NCI-H69 (cell line): ENCODE data around the gene RIBC1.
"Not testable (repeated sequence)": the region's sequence is repeated elsewhere in the genome, so short reads cannot be mapped to it uniquely, and the experiment has no call there.

Experiments used
- DNase-seq: peaks from one replicate; lab custom pipeline; 2025; lab: John Stamatoyannopoulos, UW

RIBC1 gene

DNA sequence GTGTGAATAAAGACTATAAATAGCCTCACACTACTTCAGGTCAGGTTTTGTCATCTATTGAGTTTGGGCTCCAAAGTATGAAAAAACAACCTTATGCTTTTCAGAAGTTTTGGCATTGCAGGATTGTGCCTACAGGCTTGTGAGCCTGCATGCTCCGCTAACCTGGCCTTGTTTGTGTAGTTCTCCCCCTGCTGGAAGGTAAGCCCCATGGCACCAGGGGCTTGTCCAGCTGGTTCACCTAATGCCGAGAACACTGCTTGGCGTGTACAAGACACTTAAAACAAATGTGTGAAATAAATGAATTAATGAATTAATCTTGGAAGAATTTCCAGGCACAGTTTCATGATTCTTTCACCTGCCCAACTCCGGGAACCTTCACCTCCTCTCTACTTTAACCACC is 13.3 kb downstream of the RIBC1 start:
- peak; percentile 78 for DNase-seq

- DNase-seq = no peak
Measured at GRCh38 chrX:53437206-53437605, 14.5 kb downstream of the RIBC1 start.

DNA sequence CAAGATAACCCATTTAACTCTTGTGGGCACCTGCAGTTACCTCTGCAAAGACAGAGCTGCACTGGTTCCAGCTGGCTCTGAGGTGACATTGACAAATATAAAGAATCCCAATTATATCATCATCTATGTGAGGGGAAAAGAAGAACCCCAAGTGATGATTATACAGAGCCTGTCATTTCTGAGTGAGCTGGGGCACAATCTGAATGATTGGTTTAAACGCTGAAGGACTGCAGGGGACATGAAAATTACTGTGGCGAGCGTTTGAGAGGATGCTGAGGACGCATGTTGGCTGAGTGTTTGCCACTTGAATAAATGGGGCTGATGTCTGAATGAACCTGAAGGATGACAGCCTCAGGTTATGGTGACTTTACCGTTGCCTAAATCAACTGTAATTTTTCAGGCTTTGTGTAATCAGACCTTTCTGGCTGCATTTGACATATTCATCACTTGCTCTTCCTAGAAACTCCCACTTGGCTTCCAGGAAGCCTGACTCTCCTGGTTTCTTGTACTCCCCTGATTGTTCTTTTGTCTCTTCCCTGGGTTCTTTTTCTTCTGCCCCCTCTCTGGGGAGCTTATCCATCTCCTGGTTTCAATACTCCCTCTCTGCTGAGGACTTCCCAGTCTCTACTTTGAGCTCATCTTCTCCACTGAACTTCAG is 15.6 kb downstream of the RIBC1 start:
- DNase-seq = peak; percentile 27

DNA sequence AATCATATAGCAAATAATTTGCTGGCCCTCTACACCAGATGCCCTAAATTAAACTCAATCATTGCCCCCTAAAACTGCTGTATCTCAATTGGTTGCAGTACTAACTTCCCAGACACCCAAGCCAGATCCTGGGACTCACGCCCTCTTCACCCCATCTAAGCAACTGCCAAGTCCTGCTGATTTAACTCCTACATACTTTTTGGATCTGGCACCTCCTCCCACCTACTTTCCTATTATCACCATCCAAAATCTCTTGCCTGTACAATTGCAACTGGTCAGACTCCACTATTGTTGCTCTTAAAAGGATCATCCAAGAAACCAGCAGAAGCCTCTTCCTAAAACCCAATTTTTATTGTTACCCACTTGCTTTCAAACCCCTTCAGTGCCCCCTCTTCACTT is 16.2 kb downstream of the RIBC1 start:
- no peak for DNase-seq

DNA sequence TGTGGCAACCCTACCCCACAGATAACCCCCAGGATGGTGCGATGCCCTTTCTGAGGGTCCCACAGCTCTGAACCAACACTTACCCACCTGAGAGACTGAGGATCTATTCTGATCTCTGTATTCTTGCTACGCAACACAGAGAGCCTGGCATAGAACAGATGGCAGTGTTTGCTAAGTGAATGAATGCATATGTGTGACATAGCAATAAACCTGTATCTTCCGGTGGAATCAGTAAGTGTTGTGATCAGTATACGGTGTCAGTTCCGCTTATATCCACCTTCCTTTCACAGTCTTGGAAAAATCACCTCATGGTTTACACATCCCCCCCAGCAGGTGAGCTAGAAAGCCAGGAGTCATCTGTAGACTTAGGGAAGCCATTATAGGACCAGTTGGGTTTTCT is 17.4 kb downstream of the RIBC1 start:
- peak; percentile 90 for DNase-seq

DNA sequence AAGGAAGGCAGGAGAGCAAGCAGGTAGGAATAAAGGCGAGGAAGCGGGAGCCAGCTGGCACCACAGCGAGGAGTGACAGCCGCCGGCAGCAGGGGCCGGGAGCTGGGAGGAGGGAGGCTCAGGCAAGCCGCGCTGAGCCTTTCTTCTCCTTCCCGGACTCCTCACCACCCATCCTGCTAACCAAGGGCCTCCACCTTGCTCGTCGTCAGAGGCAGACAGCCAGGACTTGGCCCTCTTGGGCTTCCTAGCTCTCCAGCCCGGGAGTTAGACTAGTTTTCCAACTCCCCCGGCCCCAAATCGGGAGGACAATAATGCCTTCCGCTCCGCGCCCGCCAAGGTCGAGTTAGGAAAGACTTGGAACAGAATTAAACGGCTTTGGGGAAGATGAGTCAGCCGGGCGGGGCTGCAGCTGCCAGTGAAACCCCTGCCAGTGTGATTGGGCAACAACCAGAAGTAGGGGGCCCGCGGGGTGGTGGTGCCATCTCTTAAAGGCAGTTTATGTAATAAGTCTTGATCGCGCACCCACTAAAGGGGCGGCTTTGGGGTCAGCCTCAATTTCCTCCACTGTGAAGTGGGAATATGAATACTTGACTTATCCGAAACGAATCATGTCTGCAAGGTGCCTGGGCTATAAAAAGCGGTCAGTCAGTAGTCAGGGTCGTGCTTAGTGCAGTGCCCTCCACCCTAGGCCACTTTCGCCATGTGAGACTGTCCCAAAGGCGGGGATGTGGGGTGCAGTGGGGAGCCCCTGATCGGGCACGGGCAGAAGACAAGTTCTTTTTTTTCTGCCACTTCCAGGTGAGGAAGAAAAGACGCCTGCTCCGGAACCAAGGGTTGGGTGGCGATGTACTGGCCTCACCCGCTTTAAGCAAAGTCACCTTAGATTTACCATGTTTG is 18.2 kb downstream of the RIBC1 start:
- peak; percentile 78 for DNase-seq

DNA sequence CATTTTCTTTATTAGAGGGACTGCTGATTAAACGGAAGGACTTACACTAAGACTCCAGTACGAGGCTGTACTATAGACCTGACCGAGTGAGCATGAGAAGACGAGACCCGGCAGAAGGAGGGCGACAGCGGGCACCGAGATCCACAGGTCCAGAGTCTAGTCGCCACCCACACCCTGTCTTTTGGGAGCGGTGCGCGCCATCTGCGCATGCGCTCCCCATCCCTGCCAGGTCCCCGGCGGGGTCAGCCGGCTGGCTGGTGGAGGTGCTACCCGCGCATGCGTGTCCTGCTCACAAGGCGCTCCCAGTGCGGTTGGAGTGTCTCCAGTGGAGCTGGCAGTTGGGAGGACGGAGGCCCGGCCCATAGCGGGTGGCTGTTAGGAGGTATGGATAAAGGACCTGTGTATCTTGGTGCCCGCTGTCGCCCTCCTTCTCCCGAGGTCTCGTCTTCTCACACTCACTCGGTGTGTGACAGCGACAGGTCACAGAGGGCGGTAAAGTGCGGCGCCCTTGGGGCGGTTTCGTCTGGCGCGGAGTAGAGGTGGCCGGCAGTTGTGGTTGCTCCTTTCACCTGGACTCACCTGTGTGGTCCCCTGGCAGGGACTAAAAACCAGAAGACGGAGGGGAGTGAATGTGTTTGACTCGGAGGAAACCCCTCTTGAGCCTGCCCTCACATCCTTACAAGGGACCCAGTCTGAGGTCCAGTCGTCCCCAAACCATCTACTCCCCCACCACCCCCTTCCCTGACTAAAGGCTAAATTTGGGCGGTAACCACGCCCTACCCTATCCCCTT is 19.1 kb downstream of the RIBC1 start:
- peak; percentile 93 for DNase-seq

GRCh38 chrX:53442322-53442631 is 19.6 kb downstream of the RIBC1 start:
- DNase-seq = no peak

DNA sequence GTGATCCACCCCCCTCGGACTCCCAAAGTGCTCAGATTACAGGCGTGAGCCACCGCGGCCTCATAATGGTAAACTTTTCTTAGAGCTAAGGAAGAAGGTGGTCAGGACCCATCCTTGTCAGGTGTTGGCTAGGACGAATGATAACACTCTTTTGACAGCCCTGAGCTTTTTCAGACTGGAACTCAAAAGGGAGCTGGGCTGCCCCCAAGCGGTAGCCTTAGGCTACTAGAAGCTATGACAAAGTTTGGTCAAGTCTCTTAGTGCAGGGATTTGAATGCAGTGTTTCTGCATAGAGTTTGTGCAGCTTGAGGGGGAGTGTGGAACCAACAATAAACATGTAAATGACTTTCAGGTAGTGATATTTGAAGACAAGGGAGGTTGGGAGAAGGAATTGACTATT is 23.3 kb downstream of the RIBC1 start:
- peak; percentile 63 for DNase-seq

DNA sequence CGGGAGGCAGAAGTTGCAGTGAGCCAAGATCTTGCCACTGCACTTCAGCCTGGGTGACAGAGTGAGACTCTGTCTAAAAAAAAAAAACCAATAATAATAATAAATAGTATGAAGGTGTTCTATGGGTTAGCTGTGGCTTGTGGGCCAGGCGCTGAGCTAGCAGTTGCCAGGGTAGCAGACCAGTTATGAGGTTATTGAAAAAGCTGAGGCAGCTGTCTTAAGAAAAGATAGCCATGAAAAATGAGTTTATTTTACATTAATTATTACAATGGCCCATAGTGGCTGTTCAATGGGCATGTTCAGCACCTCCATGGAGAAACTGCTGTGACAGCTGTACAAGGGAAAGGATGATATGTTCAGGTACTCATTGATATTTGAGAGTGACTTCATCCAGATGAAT is 24.8 kb downstream of the RIBC1 start:
- DNase-seq = no peak

DNA sequence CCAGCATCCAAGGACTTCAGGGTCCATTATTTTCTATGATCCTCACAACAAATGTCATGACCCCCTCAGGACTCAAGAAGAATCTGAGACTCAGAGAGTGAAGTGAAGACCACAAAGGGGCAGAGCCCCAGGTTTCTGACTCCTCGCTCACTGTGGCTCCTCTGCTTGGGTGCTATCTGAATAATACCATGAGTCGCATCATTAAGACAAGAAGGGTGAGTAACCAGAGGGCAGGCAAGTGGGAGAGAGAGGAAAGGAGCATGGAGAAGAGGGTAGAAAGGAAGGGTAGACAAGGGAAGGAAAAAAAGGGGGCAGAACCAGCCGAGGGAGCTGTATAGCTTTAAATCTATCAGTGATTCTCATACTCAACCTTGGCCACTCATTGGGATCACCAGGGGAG is 27.0 kb downstream of the RIBC1 start:
- no peak for DNase-seq

DNA sequence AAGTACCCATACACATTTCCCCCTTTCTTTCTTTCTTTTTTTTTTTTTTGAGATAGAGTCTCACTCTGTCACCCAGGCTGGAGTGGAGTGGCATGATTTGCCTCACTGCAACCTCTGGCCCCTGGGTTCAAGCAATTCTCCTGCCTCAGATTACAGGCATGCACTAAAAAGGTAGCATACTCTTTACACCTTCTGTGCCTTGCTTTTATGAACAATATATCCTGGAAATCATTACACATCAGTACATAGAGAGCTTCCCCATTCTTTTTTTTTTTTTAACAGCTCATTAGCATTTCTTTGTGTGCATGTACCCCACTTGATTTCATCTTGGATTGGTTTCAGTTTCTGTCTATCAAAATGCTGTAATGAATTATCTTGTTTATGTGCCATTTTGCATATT is 30.1 kb downstream of the RIBC1 start:
- DNase-seq = no peak

GRCh38 chrX:53456254-53456653 is 33.6 kb downstream of the RIBC1 start:
- DNase-seq = no peak

DNA sequence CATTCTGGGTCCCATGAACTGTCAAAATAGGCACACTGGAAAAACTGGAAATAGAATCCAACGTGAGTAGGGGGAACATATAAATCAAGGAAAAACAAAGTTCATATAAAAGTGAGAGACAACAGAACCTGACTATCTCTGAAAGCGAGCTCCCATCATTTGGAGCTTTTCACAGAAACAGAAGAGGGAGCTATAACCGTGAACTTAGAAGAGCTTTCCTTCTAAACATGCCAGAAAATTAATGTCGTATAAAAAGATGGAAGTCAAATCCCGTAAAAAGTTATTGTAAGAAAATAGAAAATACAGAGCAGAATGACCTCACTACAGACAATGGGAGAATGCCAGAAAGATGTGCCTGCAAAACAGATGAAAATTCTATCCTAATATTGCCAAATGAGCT is 35.4 kb downstream of the RIBC1 start:
- no peak for DNase-seq

- DNase-seq = not testable (repeated sequence)
Measured at GRCh38 chrX:53468659-53469058, 46.0 kb downstream of the RIBC1 start.

- no peak for DNase-seq
Measured at GRCh38 chrX:53471346-53471745, 48.7 kb downstream of the RIBC1 start.

DNA sequence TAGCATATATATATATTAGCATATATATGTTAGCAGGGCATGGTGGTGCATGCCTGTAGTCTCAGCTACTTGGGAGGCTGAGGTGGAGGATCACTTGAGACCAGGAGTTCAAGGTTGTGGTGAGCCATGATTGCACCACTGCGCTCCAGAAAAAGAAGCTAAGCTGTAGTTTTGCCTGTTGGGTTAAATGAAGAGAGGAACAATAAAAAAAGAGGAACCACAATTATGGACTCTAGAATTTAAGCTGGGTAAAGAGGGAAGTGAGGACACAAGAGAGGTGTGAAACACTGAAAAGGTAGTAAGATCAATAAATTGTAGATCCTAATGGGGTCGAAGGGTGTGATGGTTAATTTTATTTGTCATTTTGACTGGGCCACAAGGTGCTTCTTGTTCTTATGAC is 52.0 kb downstream of the RIBC1 start:
- no peak for DNase-seq

- DNase-seq = no peak
Measured at GRCh38 chrX:53476371-53476770, 53.7 kb downstream of the RIBC1 start.

DNA sequence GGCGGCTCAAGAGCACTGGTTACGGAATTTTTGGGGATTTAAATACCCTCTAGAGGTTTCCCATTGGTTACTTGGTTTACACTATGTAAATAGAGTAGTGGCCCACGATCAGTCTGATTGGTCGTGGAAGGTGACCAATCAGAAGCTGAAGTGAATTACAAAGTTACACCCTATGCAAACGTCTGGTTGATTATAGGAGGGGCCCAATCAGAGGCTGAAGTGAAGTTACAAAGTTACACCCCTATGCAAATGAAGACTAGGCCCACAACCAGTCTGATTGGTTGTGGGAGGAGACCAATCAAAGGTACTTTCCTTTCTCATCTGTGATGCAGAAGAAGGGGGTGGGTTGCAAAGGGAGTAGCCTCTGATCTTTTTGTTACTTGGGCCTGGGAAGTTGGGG is 56.6 kb downstream of the RIBC1 start:
- peak; percentile 52 for DNase-seq
